DOHH2 (cell line): ENCODE measurements around the gene ST3GAL5.

Experiments used
- H3F3A ChIP-seq: fragments of 200-600 bp; sonication (generic), shearing (Covaris generic); 2 replicates; pipeline ENCODE4 v1.6.0; 2016; ENCODE audit warnings: antibody characterized with exemption, mild to moderate bottlenecking; ENCODE audit not compliant: control insufficient read depth, insufficient read depth
- H3K27ac ChIP-seq: fragments of 200-600 bp; sonication (generic); 2 replicates; pipeline ENCODE4 v1.5.1; 2014; ENCODE audit warnings: low read depth, mild to moderate bottlenecking, low read length, moderate library complexity
- H3K27me3 ChIP-seq: fragments of 200-600 bp; sonication (generic); 2 replicates; pipeline ENCODE4 v1.6.1; 2014; ENCODE audit warnings: mild to moderate bottlenecking, low read length, mixed read lengths; ENCODE audit not compliant: control insufficient read depth
- H3K36me3 ChIP-seq: fragments of 200-600 bp; sonication (generic); 2 replicates; pipeline ENCODE4 v1.6.1; 2014; ENCODE audit warnings: mild to moderate bottlenecking, low read length, moderate library complexity, mixed read lengths; ENCODE audit not compliant: control insufficient read depth
- H3K4me1 ChIP-seq: fragments of 200-600 bp; sonication (generic); 2 replicates; pipeline ENCODE4 v1.6.1; 2014; ENCODE audit warnings: mild to moderate bottlenecking, low read length, mixed read lengths; ENCODE audit not compliant: control insufficient read depth
- H3K4me2 ChIP-seq: fragments of 200-600 bp; sonication (generic); 2 replicates; pipeline ENCODE4 v1.6.0; 2014; ENCODE audit warnings: mild to moderate bottlenecking, low read length, moderate library complexity
- H3K4me3 ChIP-seq: fragments of 200-600 bp; sonication (generic); 2 replicates; pipeline ENCODE4 v1.5.1; 2014; ENCODE audit warnings: mild to moderate bottlenecking, low read length, mixed read lengths
- H3K79me2 ChIP-seq: fragments of 200-600 bp; sonication (generic); 2 replicates; pipeline ENCODE4 v1.6.1; 2014; ENCODE audit warnings: mild to moderate bottlenecking, low read length, mixed read lengths; ENCODE audit not compliant: control insufficient read depth
- H3K9me2 ChIP-seq: fragments of 200-600 bp; sonication (generic); replicated peaks from 2 replicates; pipeline ENCODE4 v1.6.1; 2014; ENCODE audit warnings: mild to moderate bottlenecking, low read length, mixed read lengths; ENCODE audit not compliant: control insufficient read depth
- H3K9me3 ChIP-seq: fragments of 200-600 bp; sonication (generic); 2 replicates; pipeline ENCODE4 v1.6.1; 2014; ENCODE audit warnings: antibody characterized with exemption, low read length, mixed read lengths; ENCODE audit not compliant: control insufficient read depth, insufficient read depth
- H4K20me1 ChIP-seq: fragments of 200-600 bp; sonication (generic); 2 replicates; pipeline ENCODE4 v1.6.0; 2014; ENCODE audit warnings: low read depth, mild to moderate bottlenecking, antibody characterized with exemption, low read length, moderate library complexity; ENCODE audit not compliant: control insufficient read depth, insufficient read depth
- CTCF ChIP-seq: fragments of 200-600 bp; sonication (generic); IDR thresholded peaks from one replicate; pipeline ENCODE4 v1.5.1; 2014; ENCODE audit warnings: antibody characterized with exemption, mild to moderate bottlenecking, low read depth, low read length; ENCODE audit not compliant: poor library complexity, severe bottlenecking
- EZH2phosphoT487 ChIP-seq: fragments of 200-600 bp; sonication (generic); IDR thresholded peaks from 2 replicates; pipeline ENCODE4 v1.6.1; 2017; ENCODE audit warnings: borderline replicate concordance, mild to moderate bottlenecking, antibody characterized with exemption, low read length, moderate library complexity, mixed read lengths

Gene ST3GAL5

GRCh38 chr2:85902496-85902895 lies 13.7 kb upstream of the ST3GAL5 start:
- no peak overlapping the region for H3K4me2 ChIP-seq
- no peaks in the 10 kb centered on the region for H3F3A ChIP-seq
- H3K79me2 ChIP-seq: no peaks in the 10 kb centered on the region
- no peaks in the 10 kb centered on the region for H3K36me3 ChIP-seq
- no peak overlapping the region for H3K4me3 ChIP-seq
- H3K27me3 ChIP-seq: no peaks in the 10 kb centered on the region
- H3K9me2 ChIP-seq: no peaks in the 10 kb centered on the region
- no peaks in the 10 kb centered on the region for H4K20me1 ChIP-seq
- H3K27ac ChIP-seq: no peak overlapping the region
- H3K9me3 ChIP-seq: no peaks in the 10 kb centered on the region
- TF ChIP-seq CTCF: no peak
- no peak for TF ChIP-seq EZH2phosphoT487
- H3K4me1 ChIP-seq: no peaks in the 10 kb centered on the region

DNA sequence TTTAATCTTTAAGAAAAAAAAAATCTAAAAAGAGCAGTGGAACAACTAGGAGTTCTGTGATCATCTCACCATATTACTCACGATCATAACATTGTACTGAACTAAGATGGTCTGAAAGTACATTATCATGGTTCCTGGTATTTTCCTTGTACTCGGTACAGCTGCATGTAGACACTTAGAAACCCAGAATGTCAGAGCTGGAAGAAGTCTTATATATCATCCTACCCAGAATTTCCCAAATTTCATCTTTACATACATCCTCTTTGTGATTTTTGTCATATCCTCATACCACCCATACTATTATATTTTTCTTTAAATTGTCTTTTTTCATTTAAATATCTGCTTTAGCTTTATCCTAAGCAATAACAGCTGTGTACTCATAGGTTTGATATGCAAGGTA lies 12.4 kb upstream of the ST3GAL5 start:
- no peaks in the 10 kb centered on the region for H3K36me3 ChIP-seq
- no peak overlapping the region for H3K27ac ChIP-seq
- no peak for TF ChIP-seq EZH2phosphoT487
- no peak for TF ChIP-seq CTCF
- no peak overlapping the region for H3K4me2 ChIP-seq
- H3K27me3 ChIP-seq: no peaks in the 10 kb centered on the region
- H3K4me3 ChIP-seq: no peak overlapping the region
- no peaks in the 10 kb centered on the region for H3K4me1 ChIP-seq
- no peaks in the 10 kb centered on the region for H3K9me3 ChIP-seq
- H3F3A ChIP-seq: no peaks in the 10 kb centered on the region
- H3K9me2 ChIP-seq: no peaks in the 10 kb centered on the region
- H4K20me1 ChIP-seq: no peaks in the 10 kb centered on the region
- no peaks in the 10 kb centered on the region for H3K79me2 ChIP-seq

DNA sequence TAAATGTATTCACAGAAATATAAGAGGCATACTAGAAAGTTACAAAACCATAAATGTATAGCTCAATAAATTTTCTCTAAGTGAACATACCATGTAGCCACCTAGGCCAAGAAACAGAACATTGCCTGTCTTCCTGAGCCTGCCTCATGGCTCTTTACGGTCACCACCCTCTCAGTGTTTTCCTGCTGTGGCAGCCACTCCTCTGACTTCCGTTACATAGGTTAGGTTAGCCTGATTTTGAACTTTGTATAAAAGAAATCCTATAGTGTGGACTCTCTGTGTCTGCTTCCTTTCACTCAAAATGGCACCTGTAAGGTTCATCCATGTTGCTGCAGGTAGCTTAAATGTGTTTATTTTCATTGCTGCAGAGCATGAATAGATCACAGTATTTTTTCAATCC lies 11.6 kb upstream of the ST3GAL5 start:
- no peaks in the 10 kb centered on the region for H3K79me2 ChIP-seq
- H3K4me3 ChIP-seq: no peak overlapping the region
- H4K20me1 ChIP-seq: no peaks in the 10 kb centered on the region
- H3K27me3 ChIP-seq: no peaks in the 10 kb centered on the region
- TF ChIP-seq CTCF (no peak), EZH2phosphoT487 (no peak)
- no peaks in the 10 kb centered on the region for H3F3A ChIP-seq
- no peaks in the 10 kb centered on the region for H3K4me1 ChIP-seq
- H3K4me2 ChIP-seq: no peak overlapping the region
- no peaks in the 10 kb centered on the region for H3K9me2 ChIP-seq
- H3K27ac ChIP-seq: no peak overlapping the region
- no peaks in the 10 kb centered on the region for H3K36me3 ChIP-seq
- H3K9me3 ChIP-seq: no peaks in the 10 kb centered on the region

DNA sequence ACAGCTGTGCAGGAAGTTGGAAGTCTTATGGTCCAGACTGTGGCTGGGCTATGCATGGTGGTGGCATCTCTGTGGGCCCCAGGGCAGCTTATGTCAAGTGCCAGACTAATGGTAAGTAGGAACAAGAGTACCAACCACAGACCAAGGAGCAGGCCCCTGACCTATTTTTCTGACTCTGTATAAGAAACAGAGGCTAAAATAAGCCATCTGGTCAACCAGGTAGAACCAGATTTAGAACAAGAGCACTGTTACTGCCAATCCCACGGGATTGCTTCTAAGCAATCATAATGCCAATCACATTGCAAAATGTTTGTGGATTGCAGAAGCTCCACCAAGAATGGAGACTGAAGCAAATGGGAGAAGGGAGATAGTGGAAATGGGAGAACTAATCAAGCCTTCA lies 11.1 kb upstream of the ST3GAL5 start:
- Histone ChIP-seq H3K9me3 (no peaks in the 10 kb centered on the region), H3K4me3 (no peak overlapping the region), H3K4me2 (no peak overlapping the region), H3K27me3 (no peaks in the 10 kb centered on the region), H3K79me2 (no peaks in the 10 kb centered on the region), H3K36me3 (no peaks in the 10 kb centered on the region), H4K20me1 (no peaks in the 10 kb centered on the region), H3K9me2 (no peaks in the 10 kb centered on the region), H3K4me1 (no peaks in the 10 kb centered on the region), H3F3A (no peaks in the 10 kb centered on the region), H3K27ac (no peak overlapping the region)
- TF ChIP-seq CTCF (no peak), EZH2phosphoT487 (no peak)
